CD14-positive monocyte (primary cell): ENCODE data around the gene HERC4. TPM values are rescaled to one million over a fixed set of nuclear protein-coding genes. Genes with fewer than 3 reads are reported as not detected.

Source experiments
- DNase-seq, 3 donors: peaks; one replicate each; pipeline ENCODE4 v3.0.0-alpha.2; 2011 to 2022
- H2AFZ ChIP-seq: 2 replicates; pipeline ENCODE4 v1.6.0; 2012; ENCODE audit warnings: mild to moderate bottlenecking, low read depth, low read length, inconsistent platforms; ENCODE audit not compliant: insufficient read depth, poor library complexity, severe bottlenecking
- H3K27ac ChIP-seq, 2 donors: 1 replicate in 1 of 2; 2 replicates in 1 of 2; pipeline ENCODE4 v1.5.1; 2012 to 2013; ENCODE audit warnings: low read length in 2 of 2, control low read depth in 1 of 2, inconsistent platforms in 1 of 2, low read depth in 1 of 2, mild to moderate bottlenecking in 1 of 2
- H3K27me3 ChIP-seq, 2 donors: one replicate each; pipeline versions ENCODE4 v1.6.0 to v1.6.1; 2011 to 2013; ENCODE audit warnings: low read length in 2 of 2; ENCODE audit not compliant: control insufficient read depth in 2 of 2, insufficient read depth in 2 of 2
- H3K36me3 ChIP-seq, 2 donors: replicated peaks in 1 of 2; 1 replicate in 1 of 2; 2 replicates in 1 of 2; pipeline versions ENCODE4 v1.5.1 to v1.6.1; 2012 to 2013; ENCODE audit warnings: low read length in 2 of 2, control low read depth in 1 of 2, inconsistent platforms in 1 of 2, mild to moderate bottlenecking in 1 of 2; ENCODE audit not compliant: insufficient read depth in 2 of 2, control insufficient read depth in 1 of 2
- H3K4me1 ChIP-seq, 2 donors: 1 replicate in 1 of 2; 2 replicates in 1 of 2; pipeline versions ENCODE4 v1.5.1 to v1.6.1; 2012 to 2013; ENCODE audit warnings: low read length in 2 of 2, control low read depth in 1 of 2, inconsistent platforms in 1 of 2, mild to moderate bottlenecking in 1 of 2, moderate library complexity in 1 of 2; ENCODE audit not compliant: insufficient read depth in 2 of 2, control insufficient read depth in 1 of 2
- H3K4me2 ChIP-seq: replicated peaks from 2 replicates; pipeline ENCODE3; 2012; ENCODE audit warnings: low read length, moderate library complexity, mild to moderate bottlenecking; ENCODE audit not compliant: poor library complexity, severe bottlenecking; ENCODE audit errors: extremely low read depth
- H3K4me3 ChIP-seq, 3 experiments: fragments of 200-600 bp in 1 of 3; sonication (generic) in 1 of 3; replicated peaks in 1 of 3; 1 replicate in 2 of 3; 2 replicates in 1 of 3; pipeline ENCODE4 v1.5.1; 2011 to 2013; ENCODE audit warnings: low read length in 3 of 3, mild to moderate bottlenecking in 3 of 3, control low read depth in 2 of 3, low read depth in 2 of 3, inconsistent platforms in 1 of 3, moderate library complexity in 1 of 3
- H3K79me2 ChIP-seq: 2 replicates; pipeline ENCODE4 v1.6.0; 2012; ENCODE audit warnings: mild to moderate bottlenecking, control low read depth, inconsistent platforms, low read length, moderate library complexity; ENCODE audit not compliant: insufficient read depth
- H3K9ac ChIP-seq: 2 replicates; pipeline ENCODE4 v1.6.0; 2017; ENCODE audit warnings: low read length, mild to moderate bottlenecking; ENCODE audit not compliant: insufficient read depth, poor library complexity, severe bottlenecking
- H3K9me3 ChIP-seq, 2 donors: replicated peaks in 1 of 2; 1 replicate in 1 of 2; 2 replicates in 1 of 2; pipeline versions ENCODE4 v1.5.1 to v1.6.1; 2012 to 2013; ENCODE audit warnings: low read length in 2 of 2, control low read depth in 1 of 2; ENCODE audit not compliant: control insufficient read depth in 1 of 2, insufficient read depth in 1 of 2
- H4K20me1 ChIP-seq: 2 replicates; pipeline ENCODE4 v1.6.0; 2012; ENCODE audit warnings: mild to moderate bottlenecking, low read length, control low read depth, moderate library complexity; ENCODE audit not compliant: insufficient read depth
- H3K27ac Mint-ChIP-seq, 7 donors: one replicate each; pipeline ENCODE4 v1.8.0; 2020; ENCODE audit warnings: mild to moderate bottlenecking in 7 of 7, mixed read lengths in 7 of 7, moderate library complexity in 6 of 7, inconsistent platforms in 2 of 7
- H3K27me3 Mint-ChIP-seq, 3 donors: one replicate each; pipeline ENCODE4 v1.8.0; 2021 to 2022; ENCODE audit warnings: low read depth in 3 of 3, mild to moderate bottlenecking in 3 of 3, mixed read lengths in 3 of 3, moderate library complexity in 3 of 3, inconsistent platforms in 1 of 3
- H3K36me3 Mint-ChIP-seq, 2 donors: one replicate each; pipeline ENCODE4 v1.8.0; 2020; ENCODE audit warnings: mixed read lengths in 2 of 2, inconsistent platforms in 1 of 2, mild to moderate bottlenecking in 1 of 2
- H3K4me1 Mint-ChIP-seq: one replicate; pipeline ENCODE4 v1.8.0; 2020; ENCODE audit warnings: mild to moderate bottlenecking, mixed read lengths
- H3K4me3 Mint-ChIP-seq, 2 donors: one replicate each; pipeline ENCODE4 v1.8.0; 2020; ENCODE audit warnings: mild to moderate bottlenecking in 2 of 2, mixed read lengths in 2 of 2, moderate library complexity in 1 of 2
- H3K9me3 Mint-ChIP-seq, 7 donors: one replicate each; pipeline ENCODE4 v1.8.0; 2020 to 2022; ENCODE audit warnings: mixed read lengths in 7 of 7, mild to moderate bottlenecking in 6 of 7, moderate library complexity in 6 of 7, inconsistent platforms in 2 of 7
- WGBS: methylation state at CpG from one replicate; pipeline ENCODE4 v1.1.5; 2013; ENCODE audit warnings: missing lambda C conversion rate; ENCODE audit not compliant: insufficient coverage; 5-methylcytosine and 5-hydroxymethylcytosine counted together
- intact Hi-C, 2 donors: fragments of 100-400 bp; cut with micrococcal nuclease; formaldehyde crosslinking; loops; one replicate each; pipeline versions ENCODE4 v1.15.0 to v1.15.1; 2023
- polyA plus RNA-seq, 3 donors: library from polyadenylated mRNA; depleted of rRNA in 1 of 3; unstranded in 2 of 3; stranded (reverse) in 1 of 3; fragments of 300-500 nt in 2 of 3; fragments of >200 nt in 1 of 3; fragmentation: Illumina TruSeq in 2 of 3; gene quantifications; 1 replicate in 2 of 3; 2 replicates in 1 of 3; pipeline ENCODE4 v1.2.3, GENCODE V29; 2012 to 2021
- TF ChIP-seq, protein P1 (sequence below): fragments of 200-600 bp; IDR thresholded peaks from one replicate; pipeline ENCODE4 v1.8.0; 2022; ENCODE audit warnings: antibody characterized with exemption, mild to moderate bottlenecking

Gene HERC4
- polyA plus RNA-seq, 3 donors: 10.7 to 17.5 (median 14.3) TPM

DNA sequence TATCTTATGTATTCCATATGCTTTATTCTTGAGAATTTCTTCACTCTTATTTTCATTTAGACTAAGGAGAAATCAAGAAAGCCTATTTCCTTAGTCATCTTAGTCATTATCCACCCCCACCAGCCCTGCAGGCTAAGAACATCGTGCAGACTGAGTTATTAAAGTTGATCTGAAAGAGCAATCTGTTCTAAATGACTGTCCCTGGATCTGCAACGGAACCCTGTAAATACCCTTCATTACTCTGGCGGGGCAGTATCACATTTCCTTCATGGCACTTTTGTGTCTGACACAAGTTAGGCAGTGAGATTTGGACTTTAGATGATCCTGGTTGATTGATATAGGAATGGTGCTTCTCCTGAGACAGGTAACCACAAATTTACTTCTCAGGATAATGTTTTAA lies 30.7 kb upstream of the HERC4 start:
- Histone ChIP-seq H3K4me2 (no peak overlapping the region), H3K79me2 (no peaks in the 10 kb centered on the region), H3K4me3 (no peak overlapping the region), H2AFZ (no peak overlapping the region), H3K9ac (no peak overlapping the region), H3K9me3 (no peaks in the 10 kb centered on the region), H3K4me1 (no peaks in the 10 kb centered on the region), H4K20me1 (no peaks in the 10 kb centered on the region), H3K27ac (no peak overlapping the region), H3K36me3 (no peaks in the 10 kb centered on the region), H3K27me3 (no peaks in the 10 kb centered on the region)
- Mint-ChIP-seq H3K36me3 (no peaks in the 10 kb centered on the region), H3K27ac (no peak overlapping the region), H3K4me3 (no peak overlapping the region), H3K4me1 (peaks cover 2% of the 10 kb centered on the region), H3K9me3 (no peaks in the 10 kb centered on the region), H3K27me3 (peaks cover 0 to 3% (median 1%) of the 10 kb centered on the region in 3 donors)
- WGBS: no CpG with 5 or more reads among the region's 3 CpGs
- intact Hi-C loops: no loop called here
- TF ChIP-seq, protein P1, sequence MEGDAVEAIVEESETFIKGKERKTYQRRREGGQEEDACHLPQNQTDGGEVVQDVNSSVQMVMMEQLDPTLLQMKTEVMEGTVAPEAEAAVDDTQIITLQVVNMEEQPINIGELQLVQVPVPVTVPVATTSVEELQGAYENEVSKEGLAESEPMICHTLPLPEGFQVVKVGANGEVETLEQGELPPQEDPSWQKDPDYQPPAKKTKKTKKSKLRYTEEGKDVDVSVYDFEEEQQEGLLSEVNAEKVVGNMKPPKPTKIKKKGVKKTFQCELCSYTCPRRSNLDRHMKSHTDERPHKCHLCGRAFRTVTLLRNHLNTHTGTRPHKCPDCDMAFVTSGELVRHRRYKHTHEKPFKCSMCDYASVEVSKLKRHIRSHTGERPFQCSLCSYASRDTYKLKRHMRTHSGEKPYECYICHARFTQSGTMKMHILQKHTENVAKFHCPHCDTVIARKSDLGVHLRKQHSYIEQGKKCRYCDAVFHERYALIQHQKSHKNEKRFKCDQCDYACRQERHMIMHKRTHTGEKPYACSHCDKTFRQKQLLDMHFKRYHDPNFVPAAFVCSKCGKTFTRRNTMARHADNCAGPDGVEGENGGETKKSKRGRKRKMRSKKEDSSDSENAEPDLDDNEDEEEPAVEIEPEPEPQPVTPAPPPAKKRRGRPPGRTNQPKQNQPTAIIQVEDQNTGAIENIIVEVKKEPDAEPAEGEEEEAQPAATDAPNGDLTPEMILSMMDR: no peak
- no peak for DNase-seq

DNA sequence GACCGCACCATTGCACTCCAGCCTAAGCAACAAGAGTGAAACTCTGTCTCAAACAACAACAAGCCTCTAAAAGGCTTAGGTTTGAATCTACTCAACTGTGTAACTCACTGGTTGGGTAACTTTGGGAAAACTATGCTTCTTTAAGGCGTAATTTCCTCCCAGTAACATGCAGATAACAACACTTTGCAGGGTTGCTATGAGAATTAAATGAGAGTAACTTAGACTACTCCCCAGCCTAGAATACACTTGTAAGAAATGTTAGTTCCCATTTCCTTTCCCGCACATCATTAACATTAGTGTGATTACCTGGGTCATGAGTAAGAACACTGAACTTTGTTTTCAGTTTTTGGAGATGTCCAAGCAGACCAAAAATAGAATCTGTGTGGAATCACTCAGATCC lies 28.8 kb upstream of the HERC4 start:
- H3K4me1 Mint-ChIP-seq: peaks cover 2% of the 10 kb centered on the region
- DNase-seq: no peak
- Histone ChIP-seq H3K4me3 (no peak overlapping the region), H3K36me3 (no peaks in the 10 kb centered on the region), H3K9ac (no peak overlapping the region), H3K4me2 (no peak overlapping the region), H3K27me3 (no peaks in the 10 kb centered on the region), H2AFZ (no peak overlapping the region), H3K4me1 (no peaks in the 10 kb centered on the region), H3K9me3 (no peaks in the 10 kb centered on the region), H4K20me1 (no peaks in the 10 kb centered on the region), H3K27ac (no peak overlapping the region), H3K79me2 (no peaks in the 10 kb centered on the region)
- H3K27ac Mint-ChIP-seq: peak overlapping the region in 1 of 7 donors; percentile 28
- no peaks in the 10 kb centered on the region for H3K36me3 Mint-ChIP-seq
- no peaks in the 10 kb centered on the region for H3K9me3 Mint-ChIP-seq
- no peak overlapping the region for H3K4me3 Mint-ChIP-seq
- TF ChIP-seq, protein P1: no peak
- no CpG with 5 or more reads among the region's 3 CpGs for WGBS
- H3K27me3 Mint-ChIP-seq: peaks cover 0 to 5% (median 3%) of the 10 kb centered on the region in 3 donors
- intact Hi-C loops: no loop called here
